NCI-H82 (cell line): Measurements from ENCODE around the gene GBX2.
A peak's percentile ranks its signal among the peaks of the same experiment; 100 is the strongest.

Experiments used
- DNase-seq: peaks from one replicate; lab custom pipeline; 2025; lab: John Stamatoyannopoulos, UW

The GBX2 gene

DNA sequence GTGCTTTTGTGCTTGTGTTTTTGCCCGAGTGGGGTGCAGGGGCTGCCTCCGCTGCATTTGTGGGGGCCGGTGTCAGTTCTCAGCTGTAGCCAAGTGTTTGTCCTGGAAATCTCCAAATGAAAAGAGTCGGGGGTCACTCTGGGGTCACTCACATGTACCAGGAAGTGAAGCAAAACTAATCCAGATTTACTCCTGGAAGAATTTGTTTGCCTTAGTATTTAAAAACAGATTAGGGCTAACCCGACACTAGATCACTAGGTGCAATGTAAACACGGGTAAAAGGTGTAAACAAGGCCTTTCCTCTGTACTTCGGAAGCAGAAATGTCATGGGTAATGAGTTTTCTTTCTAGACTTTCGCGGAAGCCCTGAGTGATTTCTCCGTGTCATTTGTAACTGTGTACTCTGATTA, 50.3 kb downstream of the GBX2 start:
- peak; percentile 62 for DNase-seq

GRCh38 chr2:236117401-236117800, 50.8 kb downstream of the GBX2 start:
- DNase-seq = no peak
